ENCODE measurements around the gene MUSK. TPM values are rescaled to one million over a fixed set of nuclear protein-coding genes. Genes with fewer than 3 reads are reported as not detected.

MUSK gene
- total and polyA plus RNA-seq, 2 of the 4 experiments (the other 2 are of a cell fraction): 0.07 to 0.18 TPM

DNA sequence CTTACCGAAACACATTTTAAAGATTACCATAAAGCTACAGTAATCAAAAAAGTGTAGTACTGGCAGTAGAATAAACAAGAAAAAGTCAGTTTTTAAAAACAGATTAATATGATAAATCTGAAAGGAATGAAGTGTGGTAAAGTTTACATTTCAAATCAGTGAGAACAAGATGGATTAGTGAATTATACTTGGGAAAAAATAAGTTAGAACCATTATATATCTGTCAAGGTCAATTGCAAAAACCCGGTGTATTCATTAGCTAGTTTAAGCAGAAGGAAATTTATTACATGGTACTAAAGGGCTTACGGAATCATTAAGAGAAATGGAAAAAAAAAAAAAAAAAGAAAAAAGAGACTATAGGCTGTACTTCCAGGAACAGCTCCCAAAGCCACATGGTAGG, 164.3 kb downstream of the MUSK start:
- DNase-seq (no peak), ATAC-seq (ENCODE audit: low read depth) (no peak)
- peak overlapping the region; percentile 27 for H4K5ac ChIP-seq (ENCODE audit: low read depth, low read length)
- no peak overlapping the region for H2AK9ac ChIP-seq (replicated peaks; ENCODE audit: low read depth, low read length, poor library complexity)
- H3K36me3 ChIP-seq (ENCODE audit: control insufficient read depth, insufficient read depth, low read length): no peaks in the 10 kb centered on the region
- ChIA-PET CTCF (no interaction called here), POLR2A (ENCODE audit: unreplicated experiment) (interaction anchor here (0.6 kb wide), 3 partner anchors 181 to 203 kb away, joined by 4 to 13 read pairs (median 8); no protein-coding TSS in a partner anchor)
- peaks cover 4% of the 10 kb centered on the region; the same call in 1 of the 2 replicates for H3K9me1 ChIP-seq (ENCODE audit: insufficient read depth, low read length)
- peak overlapping the region; percentile 96 for H3K23ac ChIP-seq (ENCODE audit: low read depth, low read length)
- peaks cover 8% of the 10 kb centered on the region for H3K4me1 ChIP-seq (ENCODE audit: control insufficient read depth, insufficient read depth, low read length)
- no peak overlapping the region for H3K4me2 ChIP-seq (ENCODE audit: low read depth, low read length)
- in situ Hi-C loops (cut with MboI; ENCODE audit: low sequenced_read_pairs) (no loop called here), intact Hi-C loops (cut with micrococcal nuclease) (no loop called here), dilution Hi-C loops (cut with HindIII; ENCODE audit: low sequenced_read_pairs, unreplicated experiment) (no loop called here)
- H4K91ac ChIP-seq (ENCODE audit: insufficient read depth, low read depth, low read length): peak overlapping the region; percentile 98
- peak overlapping the region; percentile 97 for H2BK15ac ChIP-seq (ENCODE audit: low read depth, low read length)
- no peak overlapping the region for H3K4me3 ChIP-seq (ENCODE audit: insufficient read depth, low read depth, low read length)
- H2BK5ac ChIP-seq (ENCODE audit: low read depth, low read length, poor library complexity, severe bottlenecking): peak overlapping the region; percentile 82
- peak overlapping the region; percentile 86 for H3K18ac ChIP-seq (ENCODE audit: low read depth, low read length)
- H3K27ac ChIP-seq (ENCODE audit: insufficient read depth, low read length): peak overlapping the region; percentile 24
- no TSS peak for BruUV-seq (replicated peaks)
- peak overlapping the region; percentile 95 to 96 for H4K8ac ChIP-seq (ENCODE audit: low read depth in 2 of 2, low read length in 2 of 2)
- no CpG with 5 or more reads among the region's 3 CpGs for WGBS, 2 experiments (ENCODE audit: extremely low coverage in 2 of 2, insufficient read length in 1 of 2)
- H2AFZ ChIP-seq (replicated peaks; ENCODE audit: low read length, poor library complexity): peak overlapping the region; percentile 82
- H3K14ac ChIP-seq (replicated peaks; ENCODE audit: low read depth, low read length): peak overlapping the region; percentile 99
- H2BK20ac ChIP-seq (ENCODE audit: low read depth, low read length): peak overlapping the region; percentile 100
- H2BK120ac ChIP-seq (ENCODE audit: low read depth, low read length): peak overlapping the region; percentile 100
- peaks cover 3 to 21% of the 10 kb centered on the region in 2 experiments; a peak in 3 of 4 replicates for H3K79me1 ChIP-seq (ENCODE audit: low read depth in 1 of 2, low read length in 2 of 2)
- TF ChIP-seq CEBPB (IDR thresholded peaks at IDR 0.05; ENCODE audit: low read depth, low read length): no peak
- TF ChIP-seq, protein P1, sequence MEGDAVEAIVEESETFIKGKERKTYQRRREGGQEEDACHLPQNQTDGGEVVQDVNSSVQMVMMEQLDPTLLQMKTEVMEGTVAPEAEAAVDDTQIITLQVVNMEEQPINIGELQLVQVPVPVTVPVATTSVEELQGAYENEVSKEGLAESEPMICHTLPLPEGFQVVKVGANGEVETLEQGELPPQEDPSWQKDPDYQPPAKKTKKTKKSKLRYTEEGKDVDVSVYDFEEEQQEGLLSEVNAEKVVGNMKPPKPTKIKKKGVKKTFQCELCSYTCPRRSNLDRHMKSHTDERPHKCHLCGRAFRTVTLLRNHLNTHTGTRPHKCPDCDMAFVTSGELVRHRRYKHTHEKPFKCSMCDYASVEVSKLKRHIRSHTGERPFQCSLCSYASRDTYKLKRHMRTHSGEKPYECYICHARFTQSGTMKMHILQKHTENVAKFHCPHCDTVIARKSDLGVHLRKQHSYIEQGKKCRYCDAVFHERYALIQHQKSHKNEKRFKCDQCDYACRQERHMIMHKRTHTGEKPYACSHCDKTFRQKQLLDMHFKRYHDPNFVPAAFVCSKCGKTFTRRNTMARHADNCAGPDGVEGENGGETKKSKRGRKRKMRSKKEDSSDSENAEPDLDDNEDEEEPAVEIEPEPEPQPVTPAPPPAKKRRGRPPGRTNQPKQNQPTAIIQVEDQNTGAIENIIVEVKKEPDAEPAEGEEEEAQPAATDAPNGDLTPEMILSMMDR (conservative IDR thresholded peaks at IDR 0.05; ENCODE audit: low read depth, low read length): no peak
- TF ChIP-seq MAZ (IDR thresholded peaks at IDR 0.05; ENCODE audit: borderline replicate concordance, low read depth, low read length): no peak
- TF ChIP-seq MAFK (IDR thresholded peaks at IDR 0.05; ENCODE audit: low read depth, low read length): no peak
- TF ChIP-seq NFE2L2 (IDR thresholded peaks at IDR 0.05; ENCODE audit: low read depth, low read length): no peak
- no peaks in the 10 kb centered on the region for H3K27me3 ChIP-seq (ENCODE audit: control insufficient read depth, insufficient read depth, low read length)
- H3K9me3 ChIP-seq (ENCODE audit: control insufficient read depth, insufficient read depth, low read length): no peaks in the 10 kb centered on the region
- H3K4ac ChIP-seq (ENCODE audit: low read depth, low read length): peak overlapping the region; percentile 99
- H2AK5ac ChIP-seq (ENCODE audit: low read depth, low read length): peak overlapping the region; percentile 84
- no peak overlapping the region for H3K9ac ChIP-seq (ENCODE audit: low read depth, low read length)
- H4K20me1 ChIP-seq (ENCODE audit: insufficient read depth, low read length): no peaks in the 10 kb centered on the region
- H3K56ac ChIP-seq (ENCODE audit: extremely low read depth, insufficient read depth, low read length): peak overlapping the region; percentile 93

All from IMR-90 (cell line).